Jurkat, Clone E6-1 (cell line): ENCODE data around the gene TMEM89.

ENCODE experiments used
- DNase-seq: peaks from one replicate; pipeline ENCODE4 v3.0.0-alpha.2; 2011; ENCODE audit warnings: low read depth, low spot score
- H3K4me3 ChIP-seq: 2 replicates; pipeline ENCODE4 v1.5.1; 2011; ENCODE audit warnings: mild to moderate bottlenecking, low read length, control low read depth, moderate library complexity

Gene TMEM89

GRCh38 chr3:48623851-48624547 is 2.4 kb upstream of the TMEM89 start:
- peak; percentile 60 for DNase-seq
- H3K4me3 ChIP-seq = no peak overlapping the region

GRCh38 chr3:48619541-48620524 is 1.7 kb downstream of the TMEM89 start:
- H3K4me3 ChIP-seq = no peak overlapping the region
- no peak for DNase-seq

- DNase-seq = no peak
- H3K4me3 ChIP-seq = no peak overlapping the region
These were observed 4.0 kb downstream of the TMEM89 start for GRCh38 chr3:48617559-48617958.

- no peak overlapping the region for H3K4me3 ChIP-seq
- no peak for DNase-seq
These were observed 7.5 kb downstream of the TMEM89 start for GRCh38 chr3:48614044-48614443.

GRCh38 chr3:48612309-48612708 is 9.3 kb downstream of the TMEM89 start:
- H3K4me3 ChIP-seq = no peak overlapping the region
- no peak for DNase-seq

GRCh38 chr3:48609088-48610005 is 12.2 kb downstream of the TMEM89 start, which contains the start of gene UQCRC1:
Gene UQCRC1 (minus strand): TSS chr3:48609646. CDS start chr3:48609620, 26 bp downstream.
- H3K4me3 ChIP-seq = peak within 1 kb of the TSS; percentile 99
- DNase-seq = peak; percentile 85

GRCh38 chr3:48607519-48607918 is 14.1 kb downstream of the TMEM89 start:
- no peak overlapping the region for H3K4me3 ChIP-seq
- no peak for DNase-seq

- no peak for DNase-seq
These were observed 20.0 kb downstream of the TMEM89 start for GRCh38 chr3:48601622-48601994.

GRCh38 chr3:48600711-48601621 is 20.6 kb downstream of the TMEM89 start:
- H3K4me3 ChIP-seq = no peak overlapping the region

More at GRCh38 chr3:48601622-48601994, 20.0 kb downstream of the TMEM89 start:
- H3K4me3 ChIP-seq = no peak overlapping the region

GRCh38 chr3:48599509-48600285 is 21.9 kb downstream of the TMEM89 start:
- no peak for DNase-seq
- no peak overlapping the region for H3K4me3 ChIP-seq

More at GRCh38 chr3:48600711-48601621, 20.6 kb downstream of the TMEM89 start:
- DNase-seq = no peak

- no peak for DNase-seq
- H3K4me3 ChIP-seq = no peak overlapping the region
These were observed 22.5 kb downstream of the TMEM89 start for GRCh38 chr3:48599077-48599501.

- H3K4me3 ChIP-seq = no peak overlapping the region
- peak; percentile 11 for DNase-seq
These were observed 23.1 kb downstream of the TMEM89 start for GRCh38 chr3:48598323-48599076.

- no peak for DNase-seq
- no peak overlapping the region for H3K4me3 ChIP-seq
These were observed 24.2 kb downstream of the TMEM89 start for GRCh38 chr3:48597408-48597800.

- no peak for DNase-seq
- no peak overlapping the region for H3K4me3 ChIP-seq
These were observed 24.7 kb downstream of the TMEM89 start for GRCh38 chr3:48596676-48597407.

- no peak for DNase-seq
These were observed 25.4 kb downstream of the TMEM89 start for GRCh38 chr3:48596157-48596556.

GRCh38 chr3:48595526-48596121 is 25.9 kb downstream of the TMEM89 start:
- DNase-seq = no peak
- H3K4me3 ChIP-seq = no peak overlapping the region

More at GRCh38 chr3:48596157-48596556, 25.4 kb downstream of the TMEM89 start:
- no peak overlapping the region for H3K4me3 ChIP-seq
